SK-N-SH treated with all-trans-retinoic acid at 6 μM for 48 hours (cell line): Measurements from ENCODE around the gene CHRM1.

Source experiments
- ATAC-seq: fragments of 200-7000 bp; cut with Tn5 transposase; 3 replicates; pipeline ENCODE4 v1.9.1; 2020; ENCODE audit warnings: mild to moderate bottlenecking, moderate library complexity
- ARNTL ChIP-seq: fragments of 450-650 bp; formaldehyde crosslinking; IDR thresholded peaks from 2 replicates; pipeline ENCODE4 v1.5.0; 2020; ENCODE audit warnings: low read depth, mild to moderate bottlenecking, moderate library complexity, borderline replicate concordance
- BACH2 ChIP-seq: fragments of 250-450 bp; sonication (Bioruptor Pico); IDR thresholded peaks from 2 replicates; pipeline ENCODE4 v1.9.0; 2021; ENCODE audit warnings: mild to moderate bottlenecking, borderline replicate concordance
- CREB5 ChIP-seq: fragments of 250-450 bp; sonication (Bioruptor Pico); IDR thresholded peaks from 2 replicates; pipeline ENCODE4 v1.5.1; 2020; ENCODE audit warnings: low read depth, mild to moderate bottlenecking, moderate library complexity
- CSDC2 ChIP-seq: fragments of 250-450 bp; sonication (Bioruptor Pico); IDR thresholded peaks from 2 replicates; pipeline ENCODE4 v1.5.0; 2020; ENCODE audit warnings: mild to moderate bottlenecking, moderate library complexity
- CSRNP3 ChIP-seq: fragments of 250-450 bp; sonication (Bioruptor Pico); IDR thresholded peaks from 2 replicates; pipeline ENCODE4 v1.5.1; 2021; ENCODE audit warnings: mild to moderate bottlenecking, moderate library complexity
- ESRRG ChIP-seq: fragments of 250-450 bp; sonication (Bioruptor Pico); IDR thresholded peaks from 2 replicates; pipeline ENCODE4 v1.6.1; 2021; ENCODE audit warnings: mild to moderate bottlenecking
- GLIS3 ChIP-seq: fragments of 250-450 bp; sonication (Bioruptor Pico); IDR thresholded peaks from 2 replicates; pipeline ENCODE4 v1.5.0; 2020; ENCODE audit warnings: mild to moderate bottlenecking, moderate library complexity
- ISL1 ChIP-seq: fragments of 250-450 bp; sonication (Bioruptor Pico); IDR thresholded peaks from 2 replicates; pipeline ENCODE4 v2.1.2; 2022; ENCODE audit warnings: mild to moderate bottlenecking, moderate library complexity
- OSR1 ChIP-seq: fragments of 250-450 bp; sonication (Bioruptor Pico); IDR thresholded peaks from 2 replicates; pipeline ENCODE4 v1.8.0; 2022; ENCODE audit warnings: moderate library complexity, mild to moderate bottlenecking, inconsistent platforms
- PATZ1 ChIP-seq: fragments of 250-450 bp; sonication (Bioruptor Pico); IDR thresholded peaks from 2 replicates; pipeline ENCODE4 v1.8.0; 2020; ENCODE audit warnings: mild to moderate bottlenecking, moderate library complexity, borderline replicate concordance
- POU6F1 ChIP-seq: fragments of 250-450 bp; sonication (Bioruptor Pico); IDR thresholded peaks from 2 replicates; pipeline ENCODE4 v1.8.0; 2021; ENCODE audit warnings: low read depth, mild to moderate bottlenecking, moderate library complexity, borderline replicate concordance
- PPARA ChIP-seq: fragments of 250-450 bp; sonication (Bioruptor Pico); IDR thresholded peaks from 2 replicates; pipeline ENCODE4 v1.5.0; 2020; ENCODE audit warnings: mild to moderate bottlenecking, borderline replicate concordance
- RARB ChIP-seq: fragments of 250-450 bp; sonication (Bioruptor Pico); IDR thresholded peaks from 2 replicates; pipeline ENCODE4 v1.8.0; 2021; ENCODE audit warnings: mild to moderate bottlenecking, moderate library complexity
- SNAI2 ChIP-seq: fragments of 250-450 bp; sonication (Bioruptor Pico); IDR thresholded peaks from 2 replicates; pipeline ENCODE4 v1.5.0; 2020; ENCODE audit warnings: mild to moderate bottlenecking, moderate library complexity
- TCF4 ChIP-seq: fragments of 250-450 bp; sonication (Bioruptor Pico); IDR thresholded peaks from 2 replicates; pipeline ENCODE4 v1.8.0; 2021; ENCODE audit warnings: mild to moderate bottlenecking, moderate library complexity, borderline replicate concordance
- TOX ChIP-seq: fragments of 250-450 bp; sonication (Bioruptor Pico); IDR thresholded peaks from 2 replicates; pipeline ENCODE4 v1.8.0; 2021; ENCODE audit warnings: mild to moderate bottlenecking, moderate library complexity, borderline replicate concordance
- TSHZ2 ChIP-seq: fragments of 250-450 bp; sonication (Bioruptor Pico); IDR thresholded peaks from 2 replicates; pipeline ENCODE4 v1.5.0; 2020; ENCODE audit warnings: mild to moderate bottlenecking, moderate library complexity
- ZC3H10 ChIP-seq: fragments of 250-450 bp; sonication (Bioruptor Pico); IDR thresholded peaks from 2 replicates; pipeline ENCODE4 v1.5.1; 2021; ENCODE audit warnings: mild to moderate bottlenecking, moderate library complexity
- ZFP3 ChIP-seq: fragments of 250-450 bp; sonication (Bioruptor Pico); IDR thresholded peaks from 2 replicates; pipeline ENCODE4 v1.5.0; 2020; ENCODE audit warnings: mild to moderate bottlenecking, moderate library complexity
- ZFP30 ChIP-seq: fragments of 450-650 bp; formaldehyde crosslinking; IDR thresholded peaks from 2 replicates; pipeline ENCODE4 v1.5.0; 2022; ENCODE audit warnings: mild to moderate bottlenecking, moderate library complexity
- ZNF565 ChIP-seq: fragments of 450-650 bp; formaldehyde crosslinking; conservative IDR thresholded peaks from 2 replicates; pipeline ENCODE4 v1.5.0; 2020; ENCODE audit warnings: low read depth, mild to moderate bottlenecking, moderate library complexity
- ZNF70 ChIP-seq: fragments of 450-650 bp; formaldehyde crosslinking; IDR thresholded peaks from 2 replicates; pipeline ENCODE4 v1.5.0; 2020; ENCODE audit warnings: mild to moderate bottlenecking, moderate library complexity
- ZNF8 ChIP-seq: fragments of 450-650 bp; formaldehyde crosslinking; IDR thresholded peaks from 2 replicates; pipeline ENCODE4 v1.5.0; 2020; ENCODE audit warnings: mild to moderate bottlenecking, moderate library complexity

CHRM1 gene

GRCh38 chr11:62902932-62903331, 18.2 kb downstream of the CHRM1 start (continued):
- TF ChIP-seq ZC3H10 = no peak

GRCh38 chr11:62898027-62898426, 23.1 kb downstream of the CHRM1 start:
- no peak for TF ChIP-seq TCF4 (CRISPR knock-in tag)
- no peak for TF ChIP-seq ZFP3
- TF ChIP-seq OSR1 = no peak
- TF ChIP-seq ARNTL (CRISPR knock-in tag) = no peak
- no peak for TF ChIP-seq TOX (CRISPR knock-in tag)
- TF ChIP-seq ZFP30 (CRISPR knock-in tag) = no peak
- TF ChIP-seq RARB (CRISPR knock-in tag) = no peak
- no peak for TF ChIP-seq CSRNP3
- TF ChIP-seq GLIS3 (CRISPR knock-in tag) = no peak
- no peak for TF ChIP-seq BACH2 (CRISPR knock-in tag)
- TF ChIP-seq ESRRG (CRISPR knock-in tag) = no peak
- TF ChIP-seq ISL1 (CRISPR knock-in tag) = no peak
- TF ChIP-seq ZC3H10 = no peak
- no peak for ATAC-seq

- TF ChIP-seq TSHZ2 (CRISPR knock-in tag) (no peak), BACH2 (CRISPR knock-in tag) (no peak), CREB5 (CRISPR knock-in tag) (no peak), TOX (CRISPR knock-in tag) (no peak), GLIS3 (CRISPR knock-in tag) (no peak), ZNF565 (CRISPR knock-in tag) (no peak)
- no peak for ATAC-seq
Observed at GRCh38 chr11:62897311-62897710, 23.9 kb downstream of the CHRM1 start.

DNA sequence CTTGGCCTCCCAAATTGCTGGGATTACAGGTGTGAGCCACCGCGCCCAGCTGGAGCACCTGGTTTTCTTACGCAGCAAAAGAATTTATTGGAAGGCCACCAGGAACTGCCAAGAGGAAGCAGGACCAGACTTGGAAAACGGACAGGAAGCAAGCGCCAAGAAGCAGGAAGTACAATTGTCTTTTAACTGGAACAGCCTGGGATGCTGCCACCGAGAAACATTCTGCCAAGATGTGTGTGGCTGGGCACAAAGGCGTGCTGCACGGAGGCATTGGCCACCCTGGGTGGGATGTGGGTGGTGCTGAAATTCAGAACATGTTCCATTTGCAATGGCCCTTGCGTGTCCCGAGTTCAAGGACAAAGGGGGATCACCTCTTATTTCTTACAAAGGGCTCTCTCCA, 25.1 kb downstream of the CHRM1 start:
- TF ChIP-seq ZFP30 (CRISPR knock-in tag) (no peak), PPARA (no peak), ZNF70 (CRISPR knock-in tag) (no peak), CSDC2 (no peak), ZC3H10 (no peak), ZFP3 (no peak), CSRNP3 (no peak), POU6F1 (CRISPR knock-in tag) (no peak), TOX (CRISPR knock-in tag) (no peak), TCF4 (CRISPR knock-in tag) (no peak), CREB5 (CRISPR knock-in tag) (no peak), SNAI2 (CRISPR knock-in tag) (no peak), BACH2 (CRISPR knock-in tag) (no peak), ZNF8 (no peak), OSR1 (no peak), PATZ1 (CRISPR knock-in tag) (no peak), RARB (CRISPR knock-in tag) (no peak), ARNTL (CRISPR knock-in tag) (no peak), GLIS3 (CRISPR knock-in tag) (no peak), ZNF565 (CRISPR knock-in tag) (no peak)
- ATAC-seq = no peak
